Measurements from ENCODE around the gene MUC13.

MUC13 gene

GRCh38 chr3:124896824-124897526 is 37.6 kb downstream of the MUC13 start:
- ChIA-PET POLR2A (ENCODE audit: low non-redundant PET) (no interaction called here), CTCF (interaction anchor here (0.5 to 4.1 kb wide), 3 partner anchors 12 to 135 kb away, joined by 3 to 14 read pairs (median 3); no protein-coding TSS in a partner anchor)
- TF ChIP-seq, protein P1, sequence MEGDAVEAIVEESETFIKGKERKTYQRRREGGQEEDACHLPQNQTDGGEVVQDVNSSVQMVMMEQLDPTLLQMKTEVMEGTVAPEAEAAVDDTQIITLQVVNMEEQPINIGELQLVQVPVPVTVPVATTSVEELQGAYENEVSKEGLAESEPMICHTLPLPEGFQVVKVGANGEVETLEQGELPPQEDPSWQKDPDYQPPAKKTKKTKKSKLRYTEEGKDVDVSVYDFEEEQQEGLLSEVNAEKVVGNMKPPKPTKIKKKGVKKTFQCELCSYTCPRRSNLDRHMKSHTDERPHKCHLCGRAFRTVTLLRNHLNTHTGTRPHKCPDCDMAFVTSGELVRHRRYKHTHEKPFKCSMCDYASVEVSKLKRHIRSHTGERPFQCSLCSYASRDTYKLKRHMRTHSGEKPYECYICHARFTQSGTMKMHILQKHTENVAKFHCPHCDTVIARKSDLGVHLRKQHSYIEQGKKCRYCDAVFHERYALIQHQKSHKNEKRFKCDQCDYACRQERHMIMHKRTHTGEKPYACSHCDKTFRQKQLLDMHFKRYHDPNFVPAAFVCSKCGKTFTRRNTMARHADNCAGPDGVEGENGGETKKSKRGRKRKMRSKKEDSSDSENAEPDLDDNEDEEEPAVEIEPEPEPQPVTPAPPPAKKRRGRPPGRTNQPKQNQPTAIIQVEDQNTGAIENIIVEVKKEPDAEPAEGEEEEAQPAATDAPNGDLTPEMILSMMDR (conservative IDR thresholded peaks at IDR 0.05; ENCODE audit: low read depth), result no peak
- H3K27ac ChIP-seq, result no peak overlapping the region
- DNase-seq (ENCODE audit: low spot score), result no peak

GRCh38 chr3:124895756-124896155 is 38.8 kb downstream of the MUC13 start:
- ChIA-PET CTCF (interaction anchor here (4.1 kb wide), 1 partner anchor 109 kb away, joined by 14 read pairs; no protein-coding TSS in a partner anchor), POLR2A (ENCODE audit: low non-redundant PET) (no interaction called here)
- H3K27ac ChIP-seq, result no peak overlapping the region
- TF ChIP-seq, protein P1 (conservative IDR thresholded peaks at IDR 0.05; ENCODE audit: low read depth), result no peak
- no peak for DNase-seq (ENCODE audit: low spot score)

DNA sequence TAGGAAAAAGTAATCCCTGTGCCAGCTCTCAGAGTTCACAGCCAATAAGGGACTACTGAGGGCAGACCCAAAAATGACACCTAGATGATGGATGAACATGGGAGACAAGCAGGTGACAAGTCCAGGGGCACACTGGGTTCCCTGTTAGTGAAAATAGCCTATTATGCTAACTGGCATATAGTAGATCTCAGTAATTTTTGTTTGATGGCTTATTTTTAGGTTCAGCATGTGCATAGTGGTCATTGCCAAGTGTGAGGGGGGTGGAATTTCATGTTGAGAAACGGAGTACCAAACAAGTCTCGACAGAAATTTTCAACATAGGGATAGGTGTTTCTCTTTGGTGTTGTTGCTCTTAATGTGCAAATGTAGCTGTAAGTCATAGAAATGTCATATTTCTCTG is 41.0 kb downstream of the MUC13 start:
- peak; percentile 26 for DNase-seq (ENCODE audit: low spot score)
- ChIA-PET CTCF (interaction anchor here (0.5 to 4.1 kb wide), 2 partner anchors 107 to 536 kb away, joined by 3 to 14 read pairs; no protein-coding TSS in a partner anchor), POLR2A (ENCODE audit: low non-redundant PET) (no interaction called here)
- H3K27ac ChIP-seq, result no peak overlapping the region
- TF ChIP-seq, protein P1 (conservative IDR thresholded peaks at IDR 0.05; ENCODE audit: low read depth), result no peak

- H3K27ac ChIP-seq, result peak overlapping the region; percentile 47
- ChIA-PET POLR2A (ENCODE audit: low non-redundant PET) (no interaction called here), CTCF (interaction anchor here (0.6 to 2.3 kb wide), 4 partner anchors 10 to 864 kb away, joined by 3 to 9 read pairs (median 6); no protein-coding TSS in a partner anchor)
- DNase-seq (ENCODE audit: low spot score), result no peak
- TF ChIP-seq, protein P1 (conservative IDR thresholded peaks at IDR 0.05; ENCODE audit: low read depth), result no peak
Observed at GRCh38 chr3:124890573-124891190, 43.9 kb downstream of the MUC13 start.

DNA sequence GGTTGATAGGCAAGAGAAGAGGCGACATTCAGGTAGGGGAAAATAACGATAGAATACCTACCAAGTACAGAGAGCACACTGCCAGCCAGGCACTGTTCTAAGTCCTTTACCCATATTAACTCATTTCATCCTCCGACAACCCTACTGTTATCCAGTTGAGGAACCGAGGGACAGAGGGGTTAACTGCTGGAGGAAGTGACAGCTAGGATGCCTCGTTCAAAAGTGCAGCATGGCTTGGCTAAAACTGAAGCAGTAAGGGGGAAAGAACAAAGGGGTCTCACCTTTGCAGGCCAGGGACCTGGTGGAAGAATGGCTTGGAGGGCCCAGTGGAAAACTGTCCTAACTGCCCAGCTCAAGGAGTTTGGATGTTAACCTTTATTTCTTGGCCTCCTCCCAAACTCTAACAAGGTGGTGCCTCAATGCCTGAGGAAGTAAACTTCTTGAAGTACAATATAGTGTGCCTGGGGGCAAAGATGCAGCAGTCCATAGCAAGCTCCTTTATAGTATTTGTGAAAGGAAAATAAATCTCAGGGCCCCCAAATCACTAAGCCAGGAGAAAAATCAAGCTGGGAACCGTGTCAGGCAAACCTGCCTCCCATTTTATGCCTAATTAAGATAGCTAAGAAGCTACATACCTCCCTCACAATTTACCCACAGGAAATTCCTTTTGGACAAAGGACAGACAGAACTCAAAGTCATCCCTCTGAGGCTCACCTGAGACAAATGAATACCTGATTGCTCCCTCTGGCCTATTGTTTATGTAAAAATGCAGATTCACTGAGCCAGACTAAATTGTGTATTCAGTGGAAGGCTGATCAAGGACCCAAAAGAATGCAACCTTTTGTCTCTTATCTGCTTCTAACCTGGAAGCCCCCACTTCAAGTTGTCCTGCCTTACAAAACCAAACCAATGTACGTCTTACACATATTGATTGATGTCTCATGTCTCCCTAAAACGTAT is 45.8 kb downstream of the MUC13 start:
- CTCF ChIA-PET, result interaction anchor here (1.0 kb wide), 1 partner anchor 13 kb away, joined by 5 read pairs; no protein-coding TSS in a partner anchor
- TF ChIP-seq, protein P1 (conservative IDR thresholded peaks at IDR 0.05; ENCODE audit: low read depth), result no peak
- no peak overlapping the region for H3K27ac ChIP-seq
- POLR2A ChIA-PET (ENCODE audit: low non-redundant PET), result no interaction called here
- DNase-seq (ENCODE audit: low spot score), result no peak

DNA sequence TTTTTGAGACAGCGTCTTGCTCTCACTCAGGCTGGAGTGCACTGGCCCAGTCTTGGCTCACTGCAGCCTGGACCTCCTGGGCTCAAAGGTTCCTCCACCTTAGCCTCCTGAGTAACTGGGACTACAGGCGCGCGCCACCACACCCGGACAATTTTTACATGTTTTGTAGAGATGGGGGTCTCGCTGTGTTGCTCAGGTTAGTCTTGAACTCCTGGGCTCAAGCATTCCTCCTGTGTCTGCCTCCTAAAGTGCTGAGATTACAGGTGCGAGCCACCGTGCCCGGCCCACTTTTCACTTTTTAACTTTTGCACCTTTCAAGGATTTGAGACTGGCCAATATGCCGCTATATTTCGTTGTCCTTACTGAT is 46.6 kb downstream of the MUC13 start:
- POLR2A ChIA-PET (ENCODE audit: low non-redundant PET), result no interaction called here
- no peak for DNase-seq (ENCODE audit: low spot score)
- TF ChIP-seq, protein P1 (conservative IDR thresholded peaks at IDR 0.05; ENCODE audit: low read depth), result no peak
- CTCF ChIA-PET, result interaction anchor here (1.0 kb wide), 1 partner anchor 13 kb away, joined by 3 read pairs; no protein-coding TSS in a partner anchor
- peak overlapping the region; percentile 92 for H3K27ac ChIP-seq
